IMR-90 (cell line): ENCODE data around the gene DCUN1D1.

Source experiments
- BHLHE40 ChIP-seq: fragments of 150-350 bp; IDR thresholded peaks from 2 replicates; pipeline ENCODE4 v1.6.1; 2016; ENCODE audit warnings: mild to moderate bottlenecking, low read depth, low read length
- CTCF ChIP-seq: conservative IDR thresholded peaks from 2 replicates; pipeline ENCODE4 v1.5.1; 2012; ENCODE audit warnings: mild to moderate bottlenecking, low read depth, low read length, improper control_type of control experiment
- ELK1 ChIP-seq: fragments of 150-350 bp; IDR thresholded peaks from 2 replicates; pipeline ENCODE4 v1.6.1; 2016; ENCODE audit warnings: low read depth, mild to moderate bottlenecking, low read length, moderate library complexity, borderline replicate concordance
- FOS ChIP-seq: fragments of 150-350 bp; IDR thresholded peaks from 2 replicates; pipeline ENCODE4 v1.6.1; 2016; ENCODE audit warnings: low read depth, low read length
- MAZ ChIP-seq: IDR thresholded peaks from 2 replicates; pipeline ENCODE4 v1.6.1; 2012; ENCODE audit warnings: low read depth, mild to moderate bottlenecking, low read length, improper control_type of control experiment, moderate library complexity, borderline replicate concordance
- MXI1 ChIP-seq: IDR thresholded peaks from 2 replicates; pipeline ENCODE4 v1.6.1; 2012; ENCODE audit warnings: low read depth, mild to moderate bottlenecking, low read length, moderate library complexity, borderline replicate concordance
- NFE2L2 ChIP-seq: fragments of 150-350 bp; IDR thresholded peaks from 2 replicates; pipeline ENCODE4 v1.6.1; 2016; ENCODE audit warnings: low read depth, mild to moderate bottlenecking, low read length
- POLR2A ChIP-seq: IDR thresholded peaks from 2 replicates; pipeline ENCODE4 v1.6.1; 2012; ENCODE audit warnings: mild to moderate bottlenecking, low read depth, low read length
- RFX5 ChIP-seq: IDR thresholded peaks from 2 replicates; pipeline ENCODE4 v1.8.0; 2012; ENCODE audit warnings: low read depth, mild to moderate bottlenecking, low read length, moderate library complexity
- SMC3 ChIP-seq: fragments of 150-350 bp; IDR thresholded peaks from 2 replicates; pipeline ENCODE4 v1.6.1; 2016; ENCODE audit warnings: low read depth, mild to moderate bottlenecking, antibody characterized with exemption, low read length, moderate library complexity
- USF2 ChIP-seq: fragments of 150-350 bp; IDR thresholded peaks from 2 replicates; pipeline ENCODE4 v1.6.1; 2017; ENCODE audit warnings: mild to moderate bottlenecking, antibody characterized with exemption, low read length, low read depth

GRCh38 chr3:182891364-182891763 is 89.0 kb downstream of the DCUN1D1 start:
- TF ChIP-seq FOS: no peak
- TF ChIP-seq USF2: no peak
- no peak for TF ChIP-seq POLR2A
- no peak for TF ChIP-seq CTCF
- TF ChIP-seq RFX5: no peak
- no peak for TF ChIP-seq NFE2L2
- TF ChIP-seq MAZ: no peak
- no peak for TF ChIP-seq SMC3
- TF ChIP-seq MXI1: no peak
- TF ChIP-seq ELK1: no peak
- no peak for TF ChIP-seq BHLHE40
